Measurements from ENCODE around the gene RNF157. TPM values are rescaled to one million over a fixed set of nuclear protein-coding genes. Genes with fewer than 3 reads are reported as not detected.
"Not testable (repeated sequence)": the region's sequence is repeated elsewhere in the genome, so short reads cannot be mapped to it uniquely, and the experiment has no call there.

The RNF157 gene
- total RNA-seq, 1 donor from 2014 or later: 43.5 TPM

DNA sequence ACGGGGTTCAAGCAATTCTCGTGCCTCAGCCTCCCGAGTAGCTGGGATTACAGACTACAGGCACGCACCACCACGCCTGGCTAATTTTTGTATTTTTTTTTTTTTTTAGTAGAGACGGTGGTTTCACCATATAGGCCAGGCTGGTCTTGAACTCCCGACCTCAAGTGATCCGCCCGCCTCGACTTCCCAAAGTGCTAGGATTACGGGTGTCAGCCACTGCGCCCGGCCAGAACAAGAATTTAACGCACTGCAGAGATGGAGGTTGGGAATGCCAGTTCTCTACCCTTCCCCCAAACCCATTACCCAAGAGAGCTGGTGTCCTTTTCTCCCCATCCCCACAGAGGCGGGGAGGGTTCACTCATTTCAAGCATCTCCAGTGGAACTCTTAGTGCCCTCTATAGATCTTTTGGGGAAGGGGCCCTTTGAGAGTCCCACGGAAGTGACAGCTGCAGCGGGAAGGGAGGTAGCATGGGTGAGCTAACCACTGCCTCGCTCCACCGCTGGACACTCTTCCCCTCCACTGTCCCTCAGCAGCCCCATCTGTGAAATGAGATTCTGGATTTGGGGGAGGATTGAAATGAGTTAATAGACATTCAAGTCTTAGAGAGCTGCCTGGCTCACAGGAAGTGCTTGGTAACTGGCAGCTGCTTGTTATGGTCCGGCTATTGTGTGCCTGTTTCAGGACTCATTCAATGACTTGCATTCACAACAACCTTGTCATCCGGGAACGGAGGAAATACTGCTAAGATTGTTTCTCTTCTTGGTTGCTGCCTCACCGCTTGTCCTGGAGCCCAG, 21.3 kb upstream of the RNF157 start:
- Mint-ChIP-seq H3K4me1 (ENCODE audit: low read depth) (peaks cover 51% of the 10 kb centered on the region), H3K27me3 (no peaks in the 10 kb centered on the region), H3K27ac (no peak overlapping the region), H3K36me3 (ENCODE audit: insufficient read depth) (peaks cover 2% of the 10 kb centered on the region), H3K4me3 (ENCODE audit: low read depth) (no peak overlapping the region), H3K9me3 (ENCODE audit: low read depth) (peaks cover 3% of the 10 kb centered on the region)
- TF ChIP-seq, protein P1, sequence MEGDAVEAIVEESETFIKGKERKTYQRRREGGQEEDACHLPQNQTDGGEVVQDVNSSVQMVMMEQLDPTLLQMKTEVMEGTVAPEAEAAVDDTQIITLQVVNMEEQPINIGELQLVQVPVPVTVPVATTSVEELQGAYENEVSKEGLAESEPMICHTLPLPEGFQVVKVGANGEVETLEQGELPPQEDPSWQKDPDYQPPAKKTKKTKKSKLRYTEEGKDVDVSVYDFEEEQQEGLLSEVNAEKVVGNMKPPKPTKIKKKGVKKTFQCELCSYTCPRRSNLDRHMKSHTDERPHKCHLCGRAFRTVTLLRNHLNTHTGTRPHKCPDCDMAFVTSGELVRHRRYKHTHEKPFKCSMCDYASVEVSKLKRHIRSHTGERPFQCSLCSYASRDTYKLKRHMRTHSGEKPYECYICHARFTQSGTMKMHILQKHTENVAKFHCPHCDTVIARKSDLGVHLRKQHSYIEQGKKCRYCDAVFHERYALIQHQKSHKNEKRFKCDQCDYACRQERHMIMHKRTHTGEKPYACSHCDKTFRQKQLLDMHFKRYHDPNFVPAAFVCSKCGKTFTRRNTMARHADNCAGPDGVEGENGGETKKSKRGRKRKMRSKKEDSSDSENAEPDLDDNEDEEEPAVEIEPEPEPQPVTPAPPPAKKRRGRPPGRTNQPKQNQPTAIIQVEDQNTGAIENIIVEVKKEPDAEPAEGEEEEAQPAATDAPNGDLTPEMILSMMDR (IDR thresholded peaks at IDR 0.05; ENCODE audit: unreplicated experiment): no peak
- no peak for DNase-seq (ENCODE audit: low spot score, unreplicated experiment)

DNA sequence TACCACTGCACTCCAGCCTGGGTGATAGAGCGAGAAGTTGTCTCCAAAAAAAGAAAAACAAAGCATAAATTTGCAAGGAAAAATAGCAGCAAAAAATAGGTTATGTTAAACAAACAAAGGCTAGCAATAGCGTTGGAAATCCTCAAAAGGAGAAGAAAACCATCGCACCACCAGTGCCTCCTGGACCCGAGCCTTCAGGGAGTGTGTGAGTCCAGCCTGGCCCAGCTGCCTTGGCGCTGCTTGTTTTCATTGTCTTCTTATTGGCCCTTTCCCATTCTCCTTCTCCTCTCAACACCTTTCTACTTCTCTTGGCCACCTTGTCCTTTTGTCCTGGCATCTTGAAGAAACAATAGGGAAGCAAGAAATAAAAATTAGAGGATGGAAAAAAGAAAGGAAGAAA, 20.4 kb upstream of the RNF157 start:
- Mint-ChIP-seq H3K9me3 (ENCODE audit: low read depth) (peaks cover 3% of the 10 kb centered on the region), H3K4me3 (ENCODE audit: low read depth) (no peak overlapping the region), H3K36me3 (ENCODE audit: insufficient read depth) (peaks cover 2% of the 10 kb centered on the region), H3K27ac (no peak overlapping the region), H3K27me3 (no peaks in the 10 kb centered on the region), H3K4me1 (ENCODE audit: low read depth) (peaks cover 50% of the 10 kb centered on the region)
- TF ChIP-seq, protein P1 (IDR thresholded peaks at IDR 0.05; ENCODE audit: unreplicated experiment): no peak
- no peak for DNase-seq (ENCODE audit: low spot score, unreplicated experiment)

- Mint-ChIP-seq H3K4me1 (ENCODE audit: low read depth) (peaks cover 50% of the 10 kb centered on the region), H3K9me3 (ENCODE audit: low read depth) (peaks cover 3% of the 10 kb centered on the region)
Observed at GRCh38 chr17:76260220-76260619, 19.9 kb upstream of the RNF157 start.

GRCh38 chr17:76256430-76257050, 16.2 kb upstream of the RNF157 start:
- DNase-seq (ENCODE audit: low spot score, unreplicated experiment); H3K9me3 Mint-ChIP-seq (ENCODE audit: low read depth); H3K4me3 Mint-ChIP-seq (ENCODE audit: low read depth); H3K27me3 Mint-ChIP-seq; H3K36me3 Mint-ChIP-seq (ENCODE audit: insufficient read depth): not testable (repeated sequence)
- peaks cover 34% of the 10 kb centered on the region for H3K4me1 Mint-ChIP-seq (ENCODE audit: low read depth)
- peak overlapping the region; percentile 42 for H3K27ac Mint-ChIP-seq

More at GRCh38 chr17:76260220-76260619, 19.9 kb upstream of the RNF157 start:
- peak overlapping the region; percentile 89 for H3K27ac Mint-ChIP-seq
- DNase-seq (ENCODE audit: low spot score, unreplicated experiment): no peak
- no peaks in the 10 kb centered on the region for H3K27me3 Mint-ChIP-seq
- no peak overlapping the region for H3K4me3 Mint-ChIP-seq (ENCODE audit: low read depth)
- TF ChIP-seq, protein P1 (IDR thresholded peaks at IDR 0.05; ENCODE audit: unreplicated experiment): no peak
- peaks cover 2% of the 10 kb centered on the region for H3K36me3 Mint-ChIP-seq (ENCODE audit: insufficient read depth)

DNA sequence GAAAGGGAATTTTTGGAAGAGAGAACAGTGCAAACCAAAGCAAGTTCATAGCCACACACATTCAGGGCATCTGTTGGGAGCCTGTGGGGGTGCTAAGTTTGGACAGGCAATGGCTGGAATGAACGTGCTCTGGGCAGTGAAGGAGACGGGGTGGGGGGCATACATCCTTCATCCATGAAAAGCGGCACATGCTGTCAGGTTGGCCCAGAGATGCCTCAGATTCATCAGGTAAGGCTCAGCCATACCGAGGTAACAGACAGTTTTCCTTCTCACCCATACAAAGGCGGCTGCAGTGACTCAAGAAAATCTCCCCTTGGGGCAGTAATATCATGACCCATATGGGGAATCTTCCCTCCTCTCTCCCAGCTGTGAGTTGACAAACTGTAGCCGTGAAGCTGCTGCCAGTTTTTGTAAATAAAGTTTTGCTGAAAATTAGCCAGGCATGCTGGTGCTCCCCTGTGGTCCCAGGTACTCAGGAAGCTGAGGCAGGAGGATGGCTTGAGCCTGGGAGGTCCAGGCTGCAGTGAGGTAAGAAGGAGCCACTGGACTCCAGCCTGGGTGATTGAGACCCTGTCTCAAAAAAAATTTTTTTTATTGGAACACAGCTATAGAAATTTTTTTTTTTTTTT, 15.6 kb upstream of the RNF157 start:
- TF ChIP-seq, protein P1 (IDR thresholded peaks at IDR 0.05; ENCODE audit: unreplicated experiment): no peak

More for the DNA sequence above, 15.6 kb upstream of the RNF157 start:
- Mint-ChIP-seq H3K36me3 (ENCODE audit: insufficient read depth) (peaks cover 2% of the 10 kb centered on the region), H3K9me3 (ENCODE audit: low read depth) (peaks cover 3% of the 10 kb centered on the region), H3K27me3 (no peaks in the 10 kb centered on the region), H3K27ac (no peak overlapping the region), H3K4me1 (ENCODE audit: low read depth) (peaks cover 33% of the 10 kb centered on the region), H3K4me3 (ENCODE audit: low read depth) (no peak overlapping the region)
- no peak for DNase-seq (ENCODE audit: low spot score, unreplicated experiment)
